K562 (cell line): ENCODE measurements around the gene BLOC1S4. TPM values are rescaled to one million over a fixed set of nuclear protein-coding genes. Genes with fewer than 3 reads are reported as not detected.
A peak's percentile ranks its signal among the peaks of the same experiment; 100 is the strongest.

ENCODE experiments used
- ATF6 ChIP-seq: sonication (generic); formaldehyde crosslinking; IDR thresholded peaks from 2 replicates; pipeline ENCODE4 v1.4.0; 2020; ENCODE audit warnings: mild to moderate bottlenecking, missing genetic modification reagents
- BCLAF1 ChIP-seq, 2 experiments: fragments of 450-650 bp in 1 of 2; IDR thresholded peaks; 2 replicates each; pipeline ENCODE4 v1.6.1; 2011 to 2017; ENCODE audit warnings: low read depth in 2 of 2, antibody characterized with exemption in 1 of 2, borderline replicate concordance in 1 of 2, low read length in 1 of 2, mild to moderate bottlenecking in 1 of 2, mixed read lengths in 1 of 2; ENCODE audit not compliant: control insufficient read depth in 1 of 2
- E4F1 ChIP-seq: fragments of 250-450 bp; sonication (Bioruptor Pico); IDR thresholded peaks from 2 replicates; pipeline ENCODE4 v1.5.0; 2021; ENCODE audit warnings: mild to moderate bottlenecking, borderline replicate concordance
- NR0B1 ChIP-seq: fragments of 450-650 bp; IDR thresholded peaks from one replicate; pipeline ENCODE4 v1.6.1; 2018; ENCODE audit warnings: mild to moderate bottlenecking, moderate library complexity; ENCODE audit not compliant: partially characterized antibody
- PML ChIP-seq: IDR thresholded peaks from 2 replicates; pipeline ENCODE4 v1.6.1; 2012; ENCODE audit warnings: low read length, inconsistent platforms
- TAF9B ChIP-seq: fragments of 450-650 bp; IDR thresholded peaks from 2 replicates; pipeline ENCODE4 v1.6.1; 2018; ENCODE audit warnings: mild to moderate bottlenecking; ENCODE audit not compliant: partially characterized antibody
- ZNF431 ChIP-seq: sonication (generic); formaldehyde crosslinking; IDR thresholded peaks from 2 replicates; pipeline ENCODE4 v1.8.0; 2022; ENCODE audit warnings: mild to moderate bottlenecking, missing genetic modification reagents
- polyA plus RNA-seq, 8 experiments: library from polyadenylated mRNA; depleted of rRNA in 4 of 8; stranded (reverse) in 5 of 8; unstranded in 3 of 8; fragments of >200 nt; fragmentation: Nextera tagmentation in 2 of 8; fragmentation: Illumina TruSeq in 1 of 8; extraction: Ambion mirVana in 2 of 8; extraction: Trizol in 1 of 8; gene quantifications; 2 replicates each; pipeline versions ENCODE4 v1.2.1 to v1.2.3, GENCODE V29; 2011 to 2014; ENCODE audit warnings: inconsistent platforms in 1 of 8, missing spikeins in 1 of 8
- total RNA-seq, 7 experiments: library from RNA; depleted of rRNA in 6 of 7; stranded (reverse); fragments of >200 nt in 6 of 7; fragmentation: Illumina TruSeq in 2 of 7; extraction: Trizol in 2 of 7; gene quantifications; 2 replicates each; pipeline versions ENCODE4 v1.2.1 to v1.2.3, GENCODE V29; 2011 to 2021; ENCODE audit warnings: low replicate concordance in 1 of 7
- TF ChIP-seq, protein P1 (sequence below): fragments of 200-800 bp; sonication (Bioruptor generic); IDR thresholded peaks from 2 replicates; pipeline ENCODE4 v1.6.1; 2016; ENCODE audit warnings: missing genetic modification characterization, missing compliant biosample characterization

The BLOC1S4 gene
- total and polyA plus RNA-seq, 9 of the 15 experiments (the other 6 are each of a cell fraction or from before 2014, with no cell fraction given), result 3.1 to 31.6 (median 11.2) TPM

GRCh38 chr4:6716018-6716911 is at the start of gene BLOC1S4 (continued):
- TF ChIP-seq E4F1 (peak; percentile 67; the same call in 1 of the 2 replicates), BCLAF1 (IDR thresholded peaks at IDR 0.05; ENCODE audit: borderline replicate concordance in 1 of 2, control insufficient read depth in 1 of 2, low read depth in 2 of 2, low read length in 1 of 2) (0 out of 4 replicates have a peak, but pooled peaks of 1 of the 2 experiments have one; percentile 33), PML (no peak; the same call in 1 of the 2 replicates), TAF9B (no peak), ZNF431 (peak; percentile 88), ATF6 (CRISPR knock-in tag) (no peak), NR0B1 (no peak)
- TF ChIP-seq, protein P1, sequence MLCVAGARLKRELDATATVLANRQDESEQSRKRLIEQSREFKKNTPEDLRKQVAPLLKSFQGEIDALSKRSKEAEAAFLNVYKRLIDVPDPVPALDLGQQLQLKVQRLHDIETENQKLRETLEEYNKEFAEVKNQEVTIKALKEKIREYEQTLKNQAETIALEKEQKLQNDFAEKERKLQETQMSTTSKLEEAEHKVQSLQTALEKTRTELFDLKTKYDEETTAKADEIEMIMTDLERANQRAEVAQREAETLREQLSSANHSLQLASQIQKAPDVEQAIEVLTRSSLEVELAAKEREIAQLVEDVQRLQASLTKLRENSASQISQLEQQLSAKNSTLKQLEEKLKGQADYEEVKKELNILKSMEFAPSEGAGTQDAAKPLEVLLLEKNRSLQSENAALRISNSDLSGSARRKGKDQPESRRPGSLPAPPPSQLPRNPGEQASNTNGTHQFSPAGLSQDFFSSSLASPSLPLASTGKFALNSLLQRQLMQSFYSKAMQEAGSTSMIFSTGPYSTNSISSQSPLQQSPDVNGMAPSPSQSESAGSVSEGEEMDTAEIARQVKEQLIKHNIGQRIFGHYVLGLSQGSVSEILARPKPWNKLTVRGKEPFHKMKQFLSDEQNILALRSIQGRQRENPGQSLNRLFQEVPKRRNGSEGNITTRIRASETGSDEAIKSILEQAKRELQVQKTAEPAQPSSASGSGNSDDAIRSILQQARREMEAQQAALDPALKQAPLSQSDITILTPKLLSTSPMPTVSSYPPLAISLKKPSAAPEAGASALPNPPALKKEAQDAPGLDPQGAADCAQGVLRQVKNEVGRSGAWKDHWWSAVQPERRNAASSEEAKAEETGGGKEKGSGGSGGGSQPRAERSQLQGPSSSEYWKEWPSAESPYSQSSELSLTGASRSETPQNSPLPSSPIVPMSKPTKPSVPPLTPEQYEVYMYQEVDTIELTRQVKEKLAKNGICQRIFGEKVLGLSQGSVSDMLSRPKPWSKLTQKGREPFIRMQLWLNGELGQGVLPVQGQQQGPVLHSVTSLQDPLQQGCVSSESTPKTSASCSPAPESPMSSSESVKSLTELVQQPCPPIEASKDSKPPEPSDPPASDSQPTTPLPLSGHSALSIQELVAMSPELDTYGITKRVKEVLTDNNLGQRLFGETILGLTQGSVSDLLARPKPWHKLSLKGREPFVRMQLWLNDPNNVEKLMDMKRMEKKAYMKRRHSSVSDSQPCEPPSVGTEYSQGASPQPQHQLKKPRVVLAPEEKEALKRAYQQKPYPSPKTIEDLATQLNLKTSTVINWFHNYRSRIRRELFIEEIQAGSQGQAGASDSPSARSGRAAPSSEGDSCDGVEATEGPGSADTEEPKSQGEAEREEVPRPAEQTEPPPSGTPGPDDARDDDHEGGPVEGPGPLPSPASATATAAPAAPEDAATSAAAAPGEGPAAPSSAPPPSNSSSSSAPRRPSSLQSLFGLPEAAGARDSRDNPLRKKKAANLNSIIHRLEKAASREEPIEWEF (CRISPR knock-in tag), result no peak; the same call in 1 of the 2 replicates
